GM15510 (cell line): ENCODE measurements around the gene HIRA.

Experiments
- POLR2A ChIP-seq: IDR thresholded peaks from 3 replicates; pipeline ENCODE4 v1.6.1; 2011; ENCODE audit warnings: borderline replicate concordance; ENCODE audit not compliant: insufficient read length; ENCODE audit errors: extremely low read depth

HIRA gene

GRCh38 chr22:19434401-19434800 lies 2.9 kb upstream of the HIRA start:
- TF ChIP-seq POLR2A: no peak

GRCh38 chr22:19432133-19432851 lies 759 bp upstream of the HIRA start, which contains the start of gene MRPL40:
Gene MRPL40 (plus strand): TSS chr22:19432545. CDS start chr22:19432555, 10 bp downstream.
- peak; percentile 98 for TF ChIP-seq POLR2A

- no peak for TF ChIP-seq POLR2A
Observed at GRCh38 chr22:19430890-19431541, 517 bp downstream of the HIRA start.

GRCh38 chr22:19429950-19430889 lies 1.3 kb downstream of the HIRA start:
- no peak for TF ChIP-seq POLR2A

- TF ChIP-seq POLR2A: no peak
Observed at GRCh38 chr22:19424186-19424500, 7.4 kb downstream of the HIRA start.

- no peak for TF ChIP-seq POLR2A
Observed at GRCh38 chr22:19422440-19423301, 8.9 kb downstream of the HIRA start.

- TF ChIP-seq POLR2A: no peak
Observed at GRCh38 chr22:19420321-19420720, 11.2 kb downstream of the HIRA start.

- no peak for TF ChIP-seq POLR2A
Observed at GRCh38 chr22:19419464-19420178, 11.9 kb downstream of the HIRA start.

GRCh38 chr22:19419086-19419463 lies 12.5 kb downstream of the HIRA start:
- no peak for TF ChIP-seq POLR2A

GRCh38 chr22:19412923-19413322 lies 18.6 kb downstream of the HIRA start:
- TF ChIP-seq POLR2A: no peak

- TF ChIP-seq POLR2A: no peak
Observed at GRCh38 chr22:19412478-19412877, 19.1 kb downstream of the HIRA start.

- TF ChIP-seq POLR2A: no peak
Observed at GRCh38 chr22:19411690-19412045, 19.9 kb downstream of the HIRA start.

GRCh38 chr22:19410941-19411689 lies 20.4 kb downstream of the HIRA start:
- no peak for TF ChIP-seq POLR2A
